ENCODE data around the gene ADPGK. TPM values are rescaled to one million over a fixed set of nuclear protein-coding genes. Genes with fewer than 3 reads are reported as not detected.

Gene ADPGK
- total RNA-seq, 1 donor, result 43.9 TPM

DNA sequence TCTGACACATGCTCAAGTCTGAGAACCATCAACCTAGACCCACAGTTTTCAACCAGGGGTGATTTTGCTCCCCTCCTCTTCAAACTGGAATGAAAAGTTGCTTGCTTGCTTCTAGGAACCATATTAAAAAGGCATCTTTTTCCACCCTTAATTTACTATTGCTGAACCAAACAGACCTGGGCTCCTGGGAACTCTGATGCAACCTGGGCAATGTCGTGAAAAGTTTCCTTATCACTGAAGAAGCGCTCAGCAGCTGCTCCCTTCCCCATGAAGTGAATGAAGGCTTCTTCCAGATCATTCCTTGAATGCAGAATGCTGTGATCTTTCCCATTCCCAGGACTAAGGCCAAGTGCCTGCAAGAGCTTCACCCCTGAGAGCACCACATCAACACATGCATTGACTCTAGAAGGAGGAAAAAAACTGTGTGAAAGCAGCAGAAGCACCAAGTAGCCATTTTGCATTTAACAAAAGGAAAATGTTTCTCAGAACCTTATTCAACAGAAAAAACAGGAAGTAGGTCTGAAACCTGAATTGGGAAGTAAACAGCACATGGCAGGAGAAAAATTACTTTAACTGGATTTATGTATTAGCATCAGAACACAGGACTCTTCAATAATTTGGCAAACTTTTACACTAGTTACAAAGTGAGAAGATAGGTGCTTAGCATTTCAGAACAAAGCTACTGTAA is 8.7 kb downstream of the ADPGK start:
- TF ChIP-seq, protein P1, sequence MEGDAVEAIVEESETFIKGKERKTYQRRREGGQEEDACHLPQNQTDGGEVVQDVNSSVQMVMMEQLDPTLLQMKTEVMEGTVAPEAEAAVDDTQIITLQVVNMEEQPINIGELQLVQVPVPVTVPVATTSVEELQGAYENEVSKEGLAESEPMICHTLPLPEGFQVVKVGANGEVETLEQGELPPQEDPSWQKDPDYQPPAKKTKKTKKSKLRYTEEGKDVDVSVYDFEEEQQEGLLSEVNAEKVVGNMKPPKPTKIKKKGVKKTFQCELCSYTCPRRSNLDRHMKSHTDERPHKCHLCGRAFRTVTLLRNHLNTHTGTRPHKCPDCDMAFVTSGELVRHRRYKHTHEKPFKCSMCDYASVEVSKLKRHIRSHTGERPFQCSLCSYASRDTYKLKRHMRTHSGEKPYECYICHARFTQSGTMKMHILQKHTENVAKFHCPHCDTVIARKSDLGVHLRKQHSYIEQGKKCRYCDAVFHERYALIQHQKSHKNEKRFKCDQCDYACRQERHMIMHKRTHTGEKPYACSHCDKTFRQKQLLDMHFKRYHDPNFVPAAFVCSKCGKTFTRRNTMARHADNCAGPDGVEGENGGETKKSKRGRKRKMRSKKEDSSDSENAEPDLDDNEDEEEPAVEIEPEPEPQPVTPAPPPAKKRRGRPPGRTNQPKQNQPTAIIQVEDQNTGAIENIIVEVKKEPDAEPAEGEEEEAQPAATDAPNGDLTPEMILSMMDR (IDR thresholded peaks at IDR 0.05; ENCODE audit: insufficient read depth, low read length), result no peak
- DNase-seq (ENCODE audit: low read depth), result no peak
- no peak overlapping the region for H3K4me3 ChIP-seq (ENCODE audit: low read depth, low read length)

DNA sequence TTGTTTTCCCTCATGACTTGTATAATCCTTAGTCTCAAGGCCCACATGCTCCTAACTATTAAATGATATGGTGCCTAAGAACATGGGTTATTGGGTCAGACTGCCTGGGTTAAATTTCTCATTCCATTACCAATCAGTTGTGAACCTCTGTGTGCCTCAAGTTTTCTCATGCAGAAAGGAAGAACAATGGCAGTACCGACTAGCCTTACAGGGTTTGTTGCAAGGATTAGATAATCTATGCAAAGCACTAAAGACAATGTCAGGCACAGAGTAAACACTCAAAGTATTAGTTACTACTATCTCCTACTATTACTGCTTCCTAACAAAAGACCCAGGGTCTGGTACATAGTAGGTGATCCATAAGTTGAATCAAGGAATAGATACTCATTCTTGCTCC is 12.2 kb downstream of the ADPGK start:
- H3K4me3 ChIP-seq (ENCODE audit: low read depth, low read length), result no peak overlapping the region
- DNase-seq (ENCODE audit: low read depth), result no peak
- TF ChIP-seq, protein P1 (IDR thresholded peaks at IDR 0.05; ENCODE audit: insufficient read depth, low read length), result no peak

DNA sequence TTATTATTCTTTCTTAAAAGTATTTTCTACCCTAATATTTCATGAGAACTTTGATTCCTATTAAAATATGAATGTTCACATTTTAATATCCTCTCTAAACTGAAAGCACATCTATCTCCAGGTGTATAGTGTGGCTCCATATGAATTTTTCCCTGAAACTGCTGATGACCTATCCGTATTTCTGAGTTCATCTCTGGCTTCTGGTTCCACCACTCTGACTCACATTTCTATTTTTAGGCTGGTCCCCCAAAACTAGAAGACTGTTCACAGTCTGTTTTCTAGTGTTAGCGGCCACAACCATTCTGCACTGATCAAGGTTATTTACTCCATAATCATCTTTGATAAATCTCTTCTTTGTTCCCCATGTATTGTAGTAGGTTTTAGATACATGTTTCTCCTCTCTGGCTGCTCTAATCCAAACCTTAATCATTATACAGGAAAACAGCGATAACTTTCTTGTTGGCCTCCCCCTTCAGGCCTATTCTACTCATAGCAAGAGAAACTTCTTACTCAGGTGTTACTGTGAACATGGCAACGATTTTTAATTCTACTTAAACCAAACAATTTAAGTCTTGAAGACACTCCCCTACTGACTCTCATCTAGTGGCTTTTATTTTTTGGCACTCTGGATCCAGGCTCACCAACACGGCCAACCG is 12.8 kb downstream of the ADPGK start:
- no peak overlapping the region for H3K4me3 ChIP-seq (ENCODE audit: low read depth, low read length)
- DNase-seq (ENCODE audit: low read depth), result no peak
- TF ChIP-seq, protein P1 (IDR thresholded peaks at IDR 0.05; ENCODE audit: insufficient read depth, low read length), result no peak

DNA sequence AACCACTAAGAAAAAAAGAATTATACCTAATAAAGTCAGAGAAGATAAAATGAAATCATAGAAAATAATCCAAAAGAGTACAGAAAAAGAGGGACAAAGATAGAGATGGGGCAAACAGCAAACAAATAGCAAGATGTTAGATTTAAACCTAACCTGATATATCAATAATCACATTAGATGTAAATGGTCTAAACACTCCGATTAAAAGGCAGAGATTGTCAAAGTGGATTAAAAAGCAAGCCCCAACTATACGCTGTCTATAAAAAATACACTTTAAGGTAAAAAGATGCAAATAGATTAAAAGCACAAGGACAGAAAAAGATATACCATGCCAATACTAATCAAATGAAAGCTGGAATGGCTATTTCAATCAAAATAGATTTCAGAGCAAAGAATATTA is 16.8 kb downstream of the ADPGK start:
- DNase-seq (ENCODE audit: low read depth), result no peak
- TF ChIP-seq, protein P1 (IDR thresholded peaks at IDR 0.05; ENCODE audit: insufficient read depth, low read length), result no peak
- H3K4me3 ChIP-seq (ENCODE audit: low read depth, low read length), result no peak overlapping the region

DNA sequence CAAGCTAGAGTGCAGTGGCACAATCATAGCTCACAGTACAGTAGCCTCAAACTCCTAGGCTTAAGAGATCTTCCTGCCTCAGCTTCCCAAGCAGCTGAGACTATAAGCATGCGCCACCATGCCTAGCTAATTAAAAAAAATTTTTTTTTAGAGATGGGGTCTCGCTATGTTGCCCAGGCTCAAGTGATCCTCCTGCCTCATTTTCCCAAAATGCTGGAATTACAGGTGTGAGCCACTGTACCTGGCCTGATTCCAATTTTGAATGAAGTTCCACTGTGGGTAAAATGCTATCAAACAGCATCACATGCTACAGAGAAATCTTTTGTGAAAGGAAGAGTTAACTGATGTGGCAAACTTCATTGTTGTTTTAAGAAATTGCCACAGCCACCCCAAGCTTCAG is 17.5 kb downstream of the ADPGK start:
- no peak overlapping the region for H3K4me3 ChIP-seq (ENCODE audit: low read depth, low read length)
- TF ChIP-seq, protein P1 (IDR thresholded peaks at IDR 0.05; ENCODE audit: insufficient read depth, low read length), result no peak
- DNase-seq (ENCODE audit: low read depth), result no peak

DNA sequence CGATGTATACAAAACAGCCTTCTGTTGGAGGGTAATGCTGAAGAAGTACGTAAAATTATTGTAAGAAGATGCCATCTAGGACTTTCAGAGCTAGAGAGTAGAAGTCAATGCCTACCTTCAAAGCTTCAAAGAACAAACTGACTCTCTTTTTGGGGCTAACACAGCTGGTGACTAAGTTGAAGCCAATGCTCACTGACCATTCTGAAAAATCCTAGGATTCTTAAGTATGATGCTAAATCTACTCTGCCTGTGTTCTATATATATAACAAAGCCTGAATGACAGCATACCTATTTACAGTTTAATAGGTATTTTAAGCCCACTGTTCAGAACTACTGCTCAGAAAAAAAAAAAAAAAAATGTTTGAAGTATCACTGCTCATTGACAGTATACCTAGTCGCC is 18.9 kb downstream of the ADPGK start:
- no peak overlapping the region for H3K4me3 ChIP-seq (ENCODE audit: low read depth, low read length)
- TF ChIP-seq, protein P1 (IDR thresholded peaks at IDR 0.05; ENCODE audit: insufficient read depth, low read length), result no peak
- no peak for DNase-seq (ENCODE audit: low read depth)

Data from fibroblast of the aortic adventitia (primary cell).